Stomach (tissue), 9 donors: ENCODE data around the gene BABAM2. TPM values are rescaled to one million over a fixed set of nuclear protein-coding genes. Genes with fewer than 3 reads are reported as not detected.

Experiments
- DNase-seq, 2 donors: peaks; one replicate each; pipeline versions ENCODE4 v3.0.0 to v3.0.0-alpha.2; 2013 to 2019
- H3K27ac ChIP-seq, 5 donors: fragments of 200-600 bp in 4 of 5; sonication (generic) in 4 of 5; one replicate each; pipeline ENCODE4 v1.5.1; 2013 to 2019; ENCODE audit warnings: mild to moderate bottlenecking in 1 of 5, moderate library complexity in 1 of 5
- H3K27me3 ChIP-seq, 3 donors: fragments of 200-600 bp; sonication (generic); one replicate each; pipeline ENCODE4 v1.5.1; 2017 to 2019; ENCODE audit warnings: mixed run types in 1 of 3
- H3K36me3 ChIP-seq, 4 donors: fragments of 200-600 bp; sonication (generic); 1 replicate in 3 of 4; 2 replicates in 1 of 4; pipeline ENCODE4 v1.5.1; 2016 to 2019
- H3K4me1 ChIP-seq, 4 donors: fragments of 200-600 bp; sonication (generic); one replicate each; pipeline ENCODE4 v1.5.1; 2016 to 2019
- H3K4me3 ChIP-seq, 4 donors: fragments of 200-600 bp; sonication (generic) in 3 of 4; one replicate each; pipeline ENCODE4 v1.5.1; 2016 to 2019; ENCODE audit warnings: mild to moderate bottlenecking in 1 of 4
- H3K9me3 ChIP-seq, 4 donors: fragments of 200-600 bp; sonication (generic); one replicate each; pipeline ENCODE4 v1.5.1; 2016 to 2019
- CTCF ChIP-seq, 7 experiments: fragments of 450-650 bp in 4 of 7; fragments of 200-600 bp in 3 of 7; sonication (generic) in 3 of 7; IDR thresholded peaks; one replicate each; pipeline ENCODE4 v1.5.1; 2016 to 2019; ENCODE audit warnings: antibody characterized with exemption in 7 of 7, control low read depth in 2 of 7, mild to moderate bottlenecking in 1 of 7
- EP300 ChIP-seq: sonication (generic); formaldehyde crosslinking; IDR thresholded peaks from one replicate; pipeline ENCODE4 v1.6.1; 2017; ENCODE audit warnings: antibody characterized with exemption
- POLR2A ChIP-seq, 4 donors: fragments of 450-650 bp; IDR thresholded peaks; one replicate each; pipeline ENCODE4 v1.6.1; 2016; ENCODE audit warnings: antibody characterized with exemption in 4 of 4, control low read depth in 2 of 4, mild to moderate bottlenecking in 1 of 4, moderate library complexity in 1 of 4
- POLR2AphosphoS5 ChIP-seq, 3 donors: sonication (generic); formaldehyde crosslinking; IDR thresholded peaks; one replicate each; pipeline ENCODE4 v1.6.1; 2016; ENCODE audit warnings: antibody characterized with exemption in 3 of 3
- WGBS, 5 donors: extraction: QIAGEN DNeasy Blood & Tissue Kit in 3 of 5; methylation state at CpG; one replicate each; pipeline versions ENCODE4 v1.1.5 to v1.1.7; 2013 to 2018; 5-methylcytosine and 5-hydroxymethylcytosine counted together
- intact Hi-C: fragments of 100-400 bp; cut with DNase I; formaldehyde crosslinking; loops from one replicate; pipeline ENCODE4 v1.15.1; 2023; ENCODE audit warnings: low total_unique reads
- polyA plus RNA-seq, 3 donors: library from polyadenylated mRNA; stranded (reverse); fragments of 200-250 nt; gene quantifications; one replicate each; pipeline ENCODE4 v1.2.3, GENCODE V29; 2013
- total RNA-seq, 5 donors: library from RNA; depleted of rRNA; stranded (reverse); fragments of >200 nt; gene quantifications; one replicate each; pipeline versions ENCODE4 v1.1.0 to v1.2.3, GENCODE V29; 2014 to 2016
- donor health status: healthy with polysubstance abuse.
- donor health status: Bipolar disorder and iron deficiency.
- donor health status: healthy.

The BABAM2 gene
- total and polyA plus RNA-seq, 8 donors, result 14.2 to 41.4 (median 22.8) TPM

GRCh38 chr2:28219758-28220368 is 329.3 kb downstream of the BABAM2 start:
- Histone ChIP-seq H3K27me3 (no peaks in the 10 kb centered on the region), H3K27ac (peak overlapping the region in 3 of 5 donors; percentile 31 to 35 (median 34)), H3K9me3 (no peaks in the 10 kb centered on the region), H3K4me1 (peaks cover 0 to 6% (median 2%) of the 10 kb centered on the region in 4 donors), H3K36me3 (no peaks in the 10 kb centered on the region), H3K4me3 (no peak overlapping the region)
- intact Hi-C loops, result no loop called here
- TF ChIP-seq POLR2AphosphoS5 (IDR thresholded peaks at IDR 0.05) (no peak), POLR2A (IDR thresholded peaks at IDR 0.05) (no peak), CTCF (IDR thresholded peaks at IDR 0.05) (no peak), EP300 (no peak)
- no peak for DNase-seq
- WGBS, 5 donors, result 75 to 84% (median 77%) methylated on average over 13 of the region's 13 CpGs

GRCh38 chr2:28224648-28225472 is 334.3 kb downstream of the BABAM2 start:
- Histone ChIP-seq H3K27ac (peak overlapping the region; percentile 56 to 79 (median 79)), H3K4me3 (no peak overlapping the region), H3K4me1 (peaks cover 6 to 38% (median 21%) of the 10 kb centered on the region in 4 donors), H3K9me3 (no peaks in the 10 kb centered on the region), H3K27me3 (no peaks in the 10 kb centered on the region), H3K36me3 (no peaks in the 10 kb centered on the region)
- DNase-seq, result no peak
- WGBS, 5 donors, result 50 to 63% (median 57%) methylated on average over 9 of the region's 9 CpGs
- TF ChIP-seq POLR2AphosphoS5 (IDR thresholded peaks at IDR 0.05) (peak in 2 of 3 donors; percentile 24 to 38), POLR2A (IDR thresholded peaks at IDR 0.05) (no peak)
- intact Hi-C loops, result no loop called here

GRCh38 chr2:28225473-28226080 is 335.0 kb downstream of the BABAM2 start:
- H3K9me3 ChIP-seq, result no peaks in the 10 kb centered on the region
- H3K4me1 ChIP-seq, result peaks cover 6 to 38% (median 21%) of the 10 kb centered on the region in 4 donors
- no peaks in the 10 kb centered on the region for H3K36me3 ChIP-seq
- TF ChIP-seq POLR2A (IDR thresholded peaks at IDR 0.05), result no peak
- peak overlapping the region in 4 of 5 donors; percentile 20 to 79 (median 79) for H3K27ac ChIP-seq
- no peaks in the 10 kb centered on the region for H3K27me3 ChIP-seq
- no peak for DNase-seq
- 52 to 66% (median 64%) methylated on average over 3 of the region's 3 CpGs for WGBS, 5 donors
- H3K4me3 ChIP-seq, result no peak overlapping the region
- intact Hi-C loops, result no loop called here

GRCh38 chr2:28226558-28226957 is 336.0 kb downstream of the BABAM2 start:
- no peaks in the 10 kb centered on the region for H3K9me3 ChIP-seq
- no peak for TF ChIP-seq CTCF (IDR thresholded peaks at IDR 0.05)
- no peak for TF ChIP-seq POLR2AphosphoS5 (IDR thresholded peaks at IDR 0.05)
- no peak for TF ChIP-seq POLR2A (IDR thresholded peaks at IDR 0.05)
- no peak for TF ChIP-seq EP300
- H3K4me3 ChIP-seq, result no peak overlapping the region
- H3K27me3 ChIP-seq, result no peaks in the 10 kb centered on the region
- no peaks in the 10 kb centered on the region for H3K36me3 ChIP-seq
- peaks cover 12 to 44% (median 26%) of the 10 kb centered on the region in 4 donors for H3K4me1 ChIP-seq
- WGBS, 5 donors, result 92 to 97% (median 95%) methylated on average over 6 of the region's 6 CpGs
- peak overlapping the region in 3 of 5 donors; percentile 17 to 79 (median 77) for H3K27ac ChIP-seq
- intact Hi-C loops, result no loop called here
- no peak for DNase-seq

- Histone ChIP-seq H3K27me3 (no peaks in the 10 kb centered on the region), H3K36me3 (no peaks in the 10 kb centered on the region), H3K4me1 (peaks cover 20 to 54% (median 35%) of the 10 kb centered on the region in 4 donors), H3K27ac (peak overlapping the region in 1 of 5 donors; percentile 77), H3K9me3 (no peaks in the 10 kb centered on the region), H3K4me3 (no peak overlapping the region)
- TF ChIP-seq POLR2AphosphoS5 (IDR thresholded peaks at IDR 0.05) (no peak), EP300 (no peak), CTCF (IDR thresholded peaks at IDR 0.05) (no peak), POLR2A (IDR thresholded peaks at IDR 0.05) (no peak)
- 55 to 76% (median 63%) methylated on average over 3 of the region's 3 CpGs for WGBS, 5 donors
- intact Hi-C loops, result no loop called here
- no peak for DNase-seq
Measured at GRCh38 chr2:28227498-28227897, 337.0 kb downstream of the BABAM2 start.
